ENCODE results near the gene UBA6.
A peak's percentile ranks its signal among the peaks of the same experiment; 100 is the strongest.
"Not testable (repeated sequence)": the region's sequence is repeated elsewhere in the genome, so short reads cannot be mapped to it uniquely, and the experiment has no call there.

UBA6 gene

GRCh38 chr4:67700738-67701516, at the start of gene UBA6:
Gene UBA6, minus strand, starts transcription at chr4:67701155. Its CDS starts 36 bp downstream, at chr4:67701119.
- DNase-seq (ENCODE audit: low read depth): peak; percentile 89

- DNase-seq (ENCODE audit: low read depth): no peak
Measured at GRCh38 chr4:67750691-67751090, 49.7 kb upstream of the UBA6 start.

- no peak for DNase-seq (ENCODE audit: low read depth)
Measured at GRCh38 chr4:67749286-67749685, 48.3 kb upstream of the UBA6 start.

GRCh38 chr4:67746797-67747495, 46.0 kb upstream of the UBA6 start:
- DNase-seq (ENCODE audit: low read depth): no peak

- DNase-seq (ENCODE audit: low read depth): no peak
Measured at GRCh38 chr4:67744561-67745283, 43.8 kb upstream of the UBA6 start.

- DNase-seq (ENCODE audit: low read depth): no peak
Measured at GRCh38 chr4:67743194-67743593, 42.2 kb upstream of the UBA6 start.

- no peak for DNase-seq (ENCODE audit: low read depth)
Measured at GRCh38 chr4:67736262-67736661, 35.3 kb upstream of the UBA6 start.

GRCh38 chr4:67735325-67735724, 34.4 kb upstream of the UBA6 start:
- no peak for DNase-seq (ENCODE audit: low read depth)

GRCh38 chr4:67730511-67730910, 29.6 kb upstream of the UBA6 start:
- DNase-seq (ENCODE audit: low read depth): not testable (repeated sequence)

GRCh38 chr4:67727124-67727850, 26.3 kb upstream of the UBA6 start:
- DNase-seq (ENCODE audit: low read depth): no peak

- DNase-seq (ENCODE audit: low read depth): no peak
Measured at GRCh38 chr4:67725981-67726380, 25.0 kb upstream of the UBA6 start.

GRCh38 chr4:67725132-67725531, 24.2 kb upstream of the UBA6 start:
- DNase-seq (ENCODE audit: low read depth): no peak

GRCh38 chr4:67723949-67724348, 23.0 kb upstream of the UBA6 start:
- no peak for DNase-seq (ENCODE audit: low read depth)

GRCh38 chr4:67723341-67723740, 22.4 kb upstream of the UBA6 start:
- DNase-seq (ENCODE audit: low read depth): no peak

- no peak for DNase-seq (ENCODE audit: low read depth)
Measured at GRCh38 chr4:67721770-67722597, 21.0 kb upstream of the UBA6 start.

- DNase-seq (ENCODE audit: low read depth): no peak
Measured at GRCh38 chr4:67721315-67721769, 20.4 kb upstream of the UBA6 start.

GRCh38 chr4:67719953-67720617, 19.1 kb upstream of the UBA6 start:
- DNase-seq (ENCODE audit: low read depth): no peak

- DNase-seq (ENCODE audit: low read depth): no peak
Measured at GRCh38 chr4:67718848-67719247, 17.9 kb upstream of the UBA6 start.

GRCh38 chr4:67717586-67717985, 16.6 kb upstream of the UBA6 start:
- no peak for DNase-seq (ENCODE audit: low read depth)

- DNase-seq (ENCODE audit: low read depth): no peak
Measured at GRCh38 chr4:67714955-67715354, 14.0 kb upstream of the UBA6 start.

- DNase-seq (ENCODE audit: low read depth): no peak
Measured at GRCh38 chr4:67714248-67714583, 13.3 kb upstream of the UBA6 start.
